GM19467 (cell line): ENCODE results near the gene SPRING1.
"Not testable (repeated sequence)": the region's sequence is repeated elsewhere in the genome, so short reads cannot be mapped to it uniquely, and the experiment has no call there.

Source experiments
- ATAC-seq: cut with Tn5 transposase; IDR thresholded peaks from one replicate; pipeline ENCODE4 v1.9.1; 2021; ENCODE audit warnings: mild to moderate bottlenecking, moderate library complexity; ENCODE audit not compliant: unreplicated experiment

SPRING1 gene

GRCh38 chr12:116737774-116738657, at the start of gene SPRING1, which contains the start of gene RNFT2:
Gene SPRING1, minus strand, starts transcription at chr12:116738069. Its CDS starts 169 bp downstream, at chr12:116737900.
Gene RNFT2, plus strand, starts transcription at chr12:116738315. Its CDS starts 2,183 bp downstream, at chr12:116740498.
- ATAC-seq = peak; percentile 97

- ATAC-seq = no peak
These were observed 46.4 kb upstream of the SPRING1 start for GRCh38 chr12:116784238-116784612.

GRCh38 chr12:116783525-116784237, 45.8 kb upstream of the SPRING1 start:
- ATAC-seq = no peak

GRCh38 chr12:116780942-116781341, 43.1 kb upstream of the SPRING1 start:
- ATAC-seq = no peak

- ATAC-seq = no peak
These were observed 41.7 kb upstream of the SPRING1 start for GRCh38 chr12:116779597-116779996.

- no peak for ATAC-seq
These were observed 39.4 kb upstream of the SPRING1 start for GRCh38 chr12:116777245-116777644.

- ATAC-seq = no peak
These were observed 36.2 kb upstream of the SPRING1 start for GRCh38 chr12:116774020-116774419.

- no peak for ATAC-seq
These were observed 35.4 kb upstream of the SPRING1 start for GRCh38 chr12:116773276-116773731.

GRCh38 chr12:116771651-116772050, 33.8 kb upstream of the SPRING1 start:
- no peak for ATAC-seq

GRCh38 chr12:116766746-116767145, 28.9 kb upstream of the SPRING1 start:
- ATAC-seq = no peak

GRCh38 chr12:116766285-116766684, 28.4 kb upstream of the SPRING1 start:
- no peak for ATAC-seq

- no peak for ATAC-seq
These were observed 27.4 kb upstream of the SPRING1 start for GRCh38 chr12:116765271-116765670.

- ATAC-seq = no peak
These were observed 23.6 kb upstream of the SPRING1 start for GRCh38 chr12:116761499-116761898.

- no peak for ATAC-seq
These were observed 22.8 kb upstream of the SPRING1 start for GRCh38 chr12:116760622-116761020.

GRCh38 chr12:116759783-116760621, 22.1 kb upstream of the SPRING1 start:
- no peak for ATAC-seq

- ATAC-seq = not testable (repeated sequence)
These were observed 16.9 kb upstream of the SPRING1 start for GRCh38 chr12:116754783-116755182.

GRCh38 chr12:116754097-116754496, 16.2 kb upstream of the SPRING1 start:
- not testable (repeated sequence) for ATAC-seq

- no peak for ATAC-seq
These were observed 12.4 kb upstream of the SPRING1 start for GRCh38 chr12:116750298-116750697.

GRCh38 chr12:116749884-116750283, 12.0 kb upstream of the SPRING1 start:
- ATAC-seq = no peak

- ATAC-seq = no peak
These were observed 7.7 kb upstream of the SPRING1 start for GRCh38 chr12:116745554-116745953.

GRCh38 chr12:116744766-116745165, 6.9 kb upstream of the SPRING1 start:
- ATAC-seq = no peak
